ENCODE measurements around the gene KLHL4.
"Not testable (repeated sequence)": the region's sequence is repeated elsewhere in the genome, so short reads cannot be mapped to it uniquely, and the experiment has no call there.

KLHL4 gene

DNA sequence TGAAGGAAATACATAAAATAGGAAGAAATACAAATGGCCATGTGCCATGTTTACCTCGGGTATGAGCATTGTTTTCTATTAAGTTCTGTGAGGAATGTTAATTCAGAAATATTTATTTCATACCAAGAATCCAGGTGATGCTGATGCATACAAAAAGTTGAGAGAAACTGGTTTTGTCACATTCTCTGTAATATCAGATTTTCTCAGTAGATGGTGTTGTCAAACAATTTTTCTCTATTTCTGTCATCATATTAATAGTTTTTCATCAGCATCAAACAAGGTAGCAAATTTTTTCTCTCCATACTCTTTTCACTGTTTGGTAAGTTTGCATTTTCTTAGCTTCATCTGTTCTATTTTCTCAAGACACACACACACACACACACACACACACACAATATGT is 179.8 kb downstream of the KLHL4 start:
- Mint-ChIP-seq H3K36me3 (ENCODE audit: low read depth) (no peaks in the 10 kb centered on the region), H3K9me3 (no peaks in the 10 kb centered on the region), H3K27ac (no peak overlapping the region), H3K4me1 (ENCODE audit: low read depth) (no peaks in the 10 kb centered on the region), H3K4me3 (no peak overlapping the region), H3K27me3 (ENCODE audit: low read depth) (no peaks in the 10 kb centered on the region)

DNA sequence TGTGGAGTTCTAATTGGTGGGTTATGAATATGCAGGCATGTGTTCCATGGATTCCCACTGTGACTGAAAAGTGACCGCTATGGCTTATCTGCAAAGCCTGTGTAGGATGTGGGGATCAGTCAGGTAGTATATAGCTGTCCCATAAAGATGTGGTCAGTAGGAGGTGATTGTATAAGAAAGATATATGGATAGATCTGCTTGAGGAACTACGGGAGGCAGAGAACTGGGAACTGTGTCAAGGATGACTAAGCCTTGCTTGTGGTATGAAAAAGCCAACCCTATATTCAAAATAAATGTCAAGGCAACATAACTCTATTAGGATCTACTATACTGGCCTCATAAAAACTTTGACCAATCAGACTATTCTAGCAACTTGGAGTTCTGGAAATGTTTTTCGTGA is 185.2 kb downstream of the KLHL4 start:
- H3K27ac Mint-ChIP-seq = no peak overlapping the region
- H3K9me3 Mint-ChIP-seq = peaks cover 7% of the 10 kb centered on the region
- H3K4me3 Mint-ChIP-seq = no peak overlapping the region
- no peaks in the 10 kb centered on the region for H3K4me1 Mint-ChIP-seq (ENCODE audit: low read depth)
- no peaks in the 10 kb centered on the region for H3K27me3 Mint-ChIP-seq (ENCODE audit: low read depth)
- no peaks in the 10 kb centered on the region for H3K36me3 Mint-ChIP-seq (ENCODE audit: low read depth)

DNA sequence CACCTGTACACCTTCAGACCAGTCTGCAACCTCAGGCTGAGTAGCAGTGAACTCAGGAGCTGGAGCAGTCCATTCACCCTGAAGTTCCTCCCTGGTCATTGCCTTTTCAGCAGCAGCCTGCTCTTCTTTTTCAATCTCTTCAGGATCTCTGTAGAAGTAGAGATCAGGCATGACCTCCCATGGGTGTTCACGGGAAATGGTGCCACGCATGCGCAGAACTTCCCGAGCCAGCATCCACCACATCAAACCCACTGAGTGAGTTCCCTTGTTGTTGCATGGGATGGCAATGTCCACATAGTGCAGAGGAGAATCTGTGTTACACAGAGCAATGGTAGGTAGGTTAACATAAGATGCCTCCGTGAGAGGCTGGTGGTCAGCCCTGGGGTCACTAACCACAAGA is 185.9 kb downstream of the KLHL4 start:
- not testable (repeated sequence) for H3K4me3 Mint-ChIP-seq; H3K27me3 Mint-ChIP-seq (ENCODE audit: low read depth); H3K36me3 Mint-ChIP-seq (ENCODE audit: low read depth)

DNA sequence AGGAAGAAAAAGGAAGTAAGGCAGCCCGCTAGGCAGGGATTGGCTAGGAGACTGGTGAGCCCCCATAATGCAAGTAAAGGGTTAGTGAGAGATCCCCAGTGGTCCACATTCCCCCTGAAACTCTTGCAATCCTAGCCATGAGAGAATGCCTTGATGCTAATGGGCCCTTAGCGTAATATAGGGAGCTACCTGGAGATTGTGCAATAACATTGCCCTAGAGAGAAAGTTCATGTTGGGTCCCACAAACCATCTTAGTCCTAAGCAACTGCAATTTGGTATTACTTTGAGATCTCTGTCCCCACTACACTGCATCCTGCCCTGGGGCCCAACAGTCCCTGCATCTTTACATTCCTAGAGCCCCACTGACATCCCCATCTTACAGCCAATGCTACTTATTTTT is 188.5 kb downstream of the KLHL4 start:
- Mint-ChIP-seq H3K9me3 (peaks cover 14% of the 10 kb centered on the region), H3K4me1 (ENCODE audit: low read depth) (no peaks in the 10 kb centered on the region), H3K36me3 (ENCODE audit: low read depth) (no peaks in the 10 kb centered on the region), H3K27ac (no peak overlapping the region), H3K4me3 (no peak overlapping the region), H3K27me3 (ENCODE audit: low read depth) (no peaks in the 10 kb centered on the region)

More for the DNA sequence above, 185.9 kb downstream of the KLHL4 start:
- H3K27ac Mint-ChIP-seq; H3K9me3 Mint-ChIP-seq; H3K4me1 Mint-ChIP-seq (ENCODE audit: low read depth): not testable (repeated sequence)

DNA sequence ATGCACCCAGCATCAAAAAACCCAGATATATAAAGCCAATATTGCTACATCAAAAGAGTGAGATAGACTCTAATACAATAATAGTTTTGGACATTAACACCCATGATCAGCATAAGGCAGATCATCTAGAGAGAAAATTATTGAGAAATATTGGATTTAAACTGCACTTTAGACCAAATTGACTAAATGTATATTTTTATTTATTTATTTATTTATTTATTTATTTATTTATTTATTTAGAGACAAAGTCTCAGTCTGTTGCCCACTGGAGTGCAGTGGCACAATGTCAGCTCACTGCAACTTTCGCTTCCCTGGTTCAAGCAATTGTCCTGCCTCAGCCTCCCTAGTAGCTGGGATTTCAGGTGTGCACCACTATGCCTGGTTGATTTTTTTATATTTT is 193.0 kb downstream of the KLHL4 start:
- Mint-ChIP-seq H3K9me3 (peaks cover 14% of the 10 kb centered on the region), H3K27ac (no peak overlapping the region)

More for the DNA sequence above, 193.0 kb downstream of the KLHL4 start:
- no peaks in the 10 kb centered on the region for H3K4me1 Mint-ChIP-seq (ENCODE audit: low read depth)
- H3K27me3 Mint-ChIP-seq (ENCODE audit: low read depth) = no peaks in the 10 kb centered on the region
- no peak overlapping the region for H3K4me3 Mint-ChIP-seq
- no peaks in the 10 kb centered on the region for H3K36me3 Mint-ChIP-seq (ENCODE audit: low read depth)
